Naive thymus-derived CD4-positive, alpha-beta T cell (primary cell): ENCODE measurements around the gene KRT26. TPM values are rescaled to one million over a fixed set of nuclear protein-coding genes. Genes with fewer than 3 reads are reported as not detected.
A peak's percentile ranks its signal among the peaks of the same experiment; 100 is the strongest.

Experiments used
- ATAC-seq: fragments of 150-1000 bp; cut with Tn5 transposase; 2 replicates; pipeline ENCODE4 v1.10.0; 2021; ENCODE audit warnings: mild to moderate bottlenecking, moderate library complexity
- CTCF ChIA-PET: fragments of 350-600 bp; sonication (Branson Sonifier 250); formaldehyde crosslinking; loops from one replicate; lab custom pipeline; 2021; ENCODE audit warnings: antibody characterized with exemption; lab: Charles Lee
- POLR2A ChIA-PET: fragments of 350-600 bp; sonication (Branson Sonifier 250); formaldehyde crosslinking; loops from one replicate; lab custom pipeline; 2021; ENCODE audit warnings: antibody characterized with exemption, inconsistent platforms; lab: Charles Lee
- DNase-seq, 9 donors: peaks; one replicate each; pipeline versions ENCODE4 v3.0.0 to v3.0.0-alpha.2; 2020 to 2022; ENCODE audit warnings: mixed read lengths in 1 of 9
- H3K27ac ChIP-seq: one replicate; pipeline ENCODE4 v1.7.0; 2013; ENCODE audit warnings: mild to moderate bottlenecking, low read depth, low read length, moderate library complexity
- H3K27me3 ChIP-seq, 2 donors: one replicate each; pipeline ENCODE4 v1.7.0; 2013; ENCODE audit warnings: low read length in 2 of 2, mild to moderate bottlenecking in 2 of 2, moderate library complexity in 2 of 2; ENCODE audit not compliant: control insufficient read depth in 2 of 2, insufficient read depth in 2 of 2
- H3K36me3 ChIP-seq, 3 experiments: 1 replicate in 2 of 3; 2 replicates in 1 of 3; pipeline ENCODE4 v1.7.0; 2013; ENCODE audit warnings: low read length in 3 of 3, mild to moderate bottlenecking in 3 of 3, moderate library complexity in 1 of 3; ENCODE audit not compliant: insufficient read depth in 3 of 3, control insufficient read depth in 2 of 3
- H3K4me1 ChIP-seq, 2 donors: one replicate each; pipeline ENCODE4 v1.7.0; 2013; ENCODE audit warnings: low read length in 2 of 2, mild to moderate bottlenecking in 2 of 2, moderate library complexity in 1 of 2; ENCODE audit not compliant: control insufficient read depth in 2 of 2, insufficient read depth in 2 of 2
- H3K4me3 ChIP-seq: 2 replicates; pipeline ENCODE4 v1.7.0; 2013; ENCODE audit warnings: mild to moderate bottlenecking, low read length
- H3K9me3 ChIP-seq, 3 experiments: 1 replicate in 2 of 3; 2 replicates in 1 of 3; pipeline ENCODE4 v1.7.0; 2013; ENCODE audit warnings: low read length in 3 of 3; ENCODE audit not compliant: control insufficient read depth in 2 of 3
- H3K27ac Mint-ChIP-seq, 9 donors: one replicate each; pipeline ENCODE4 v1.8.0; 2020 to 2022; ENCODE audit warnings: mixed read lengths in 9 of 9, mild to moderate bottlenecking in 8 of 9, moderate library complexity in 5 of 9, inconsistent platforms in 2 of 9
- H3K27me3 Mint-ChIP-seq, 5 donors: one replicate each; pipeline ENCODE4 v1.8.0; 2021 to 2022; ENCODE audit warnings: mixed read lengths in 5 of 5, mild to moderate bottlenecking in 1 of 5
- H3K36me3 Mint-ChIP-seq, 5 donors: one replicate each; pipeline ENCODE4 v1.8.0; 2020 to 2022; ENCODE audit warnings: mixed read lengths in 5 of 5, mild to moderate bottlenecking in 3 of 5, inconsistent platforms in 1 of 5
- H3K4me1 Mint-ChIP-seq, 7 donors: one replicate each; pipeline ENCODE4 v1.8.0; 2020 to 2022; ENCODE audit warnings: mixed read lengths in 7 of 7, mild to moderate bottlenecking in 3 of 7, inconsistent platforms in 1 of 7
- H3K4me3 Mint-ChIP-seq, 10 donors: one replicate each; pipeline ENCODE4 v1.8.0; 2020 to 2022; ENCODE audit warnings: mild to moderate bottlenecking in 10 of 10, mixed read lengths in 10 of 10, moderate library complexity in 6 of 10, inconsistent platforms in 2 of 10
- H3K9me3 Mint-ChIP-seq, 11 donors: one replicate each; pipeline ENCODE4 v1.8.0; 2020 to 2022; ENCODE audit warnings: mixed read lengths in 11 of 11, mild to moderate bottlenecking in 4 of 11, inconsistent platforms in 1 of 11, moderate library complexity in 1 of 11
- intact Hi-C, 2 donors: fragments of 100-400 bp; cut with micrococcal nuclease; formaldehyde crosslinking; loops; one replicate each; pipeline ENCODE4 v1.15.1; 2023
- polyA plus RNA-seq, 2 donors: library from polyadenylated mRNA; unstranded; fragments of 300-500 nt; fragmentation: Illumina TruSeq; gene quantifications; one replicate each; pipeline ENCODE4 v1.2.3, GENCODE V29; 2021
- total RNA-seq, 6 experiments: library from RNA in 5 of 6; stranded (reverse) in 5 of 6; gene quantifications; 1 replicate in 5 of 6; 2 replicates in 1 of 6; pipeline ENCODE4 v1.2.3 and lab custom pipeline; 2021 to 2026

The KRT26 gene
- total and polyA plus RNA-seq, 7 experiments from 2014 or later, result not detected

GRCh38 chr17:40730970-40731369, 41.0 kb downstream of the KRT26 start:
- ChIA-PET CTCF (no interaction called here), POLR2A (no interaction called here)
- no peaks in the 10 kb centered on the region for H3K4me1 ChIP-seq
- H3K9me3 ChIP-seq, result no peaks in the 10 kb centered on the region
- intact Hi-C loops, result no loop called here
- no peak overlapping the region for H3K27ac ChIP-seq
- DNase-seq (no peak), ATAC-seq (no peak)
- Mint-ChIP-seq H3K27me3 (peaks cover 0 to 39% (median 32%) of the 10 kb centered on the region in 5 donors), H3K36me3 (no peaks in the 10 kb centered on the region), H3K9me3 (peaks cover 0 to 2% (median 0%) of the 10 kb centered on the region in 11 donors), H3K4me1 (no peaks in the 10 kb centered on the region), H3K4me3 (no peak overlapping the region), H3K27ac (no peak overlapping the region)
- no peaks in the 10 kb centered on the region for H3K27me3 ChIP-seq
- H3K4me3 ChIP-seq, result no peak overlapping the region
- H3K36me3 ChIP-seq, result no peaks in the 10 kb centered on the region

- H3K4me3 Mint-ChIP-seq, result no peak overlapping the region
- ATAC-seq (no peak), DNase-seq (no peak)
- peaks cover 5 to 43% (median 33%) of the 10 kb centered on the region in 5 donors for H3K27me3 Mint-ChIP-seq
- POLR2A ChIA-PET, result interaction anchor here (0.6 to 0.7 kb wide), 2 partner anchors 173 to 180 kb away, joined by 3 read pairs; no protein-coding TSS in a partner anchor
- H3K36me3 Mint-ChIP-seq, result no peaks in the 10 kb centered on the region
- no peak overlapping the region for H3K27ac Mint-ChIP-seq
- Histone ChIP-seq H3K4me3 (no peak overlapping the region), H3K4me1 (no peaks in the 10 kb centered on the region), H3K27ac (no peak overlapping the region), H3K27me3 (peaks cover 0 to 3% of the 10 kb centered on the region in 2 donors), H3K36me3 (no peaks in the 10 kb centered on the region), H3K9me3 (no peaks in the 10 kb centered on the region)
- intact Hi-C loops, result loop anchor here (1.0 to 5.0 kb wide), 4 partner anchors 105 to 369 kb away; no protein-coding TSS in a partner anchor
- no peaks in the 10 kb centered on the region for H3K9me3 Mint-ChIP-seq
- H3K4me1 Mint-ChIP-seq, result peaks cover 0 to 2% (median 0%) of the 10 kb centered on the region in 7 donors
- CTCF ChIA-PET, result interaction anchor here (0.7 to 1.1 kb wide), 4 partner anchors 72 to 198 kb away, joined by 3 to 4 read pairs (median 4); no protein-coding TSS in a partner anchor
Measured at GRCh38 chr17:40727447-40728231, 44.4 kb downstream of the KRT26 start.

GRCh38 chr17:40726919-40727318, 45.1 kb downstream of the KRT26 start:
- ChIA-PET CTCF (interaction anchor here (0.8 to 1.1 kb wide), 3 partner anchors 71 to 110 kb away, joined by 3 to 4 read pairs (median 4); no protein-coding TSS in a partner anchor), POLR2A (interaction anchor here (0.6 kb wide), 1 partner anchor 180 kb away, joined by 3 read pairs; no protein-coding TSS in a partner anchor)
- H3K36me3 ChIP-seq, result no peaks in the 10 kb centered on the region
- H3K4me3 ChIP-seq, result no peak overlapping the region
- H3K4me3 Mint-ChIP-seq, result no peak overlapping the region
- no peak overlapping the region for H3K27ac Mint-ChIP-seq
- H3K4me1 ChIP-seq, result no peaks in the 10 kb centered on the region
- peaks cover 5 to 44% (median 29%) of the 10 kb centered on the region in 5 donors for H3K27me3 Mint-ChIP-seq
- peaks cover 0 to 3% of the 10 kb centered on the region in 2 donors for H3K27me3 ChIP-seq
- no peak overlapping the region for H3K27ac ChIP-seq
- no peak for ATAC-seq
- H3K9me3 Mint-ChIP-seq, result no peaks in the 10 kb centered on the region
- H3K36me3 Mint-ChIP-seq, result no peaks in the 10 kb centered on the region
- H3K4me1 Mint-ChIP-seq, result peaks cover 0 to 2% (median 0%) of the 10 kb centered on the region in 7 donors
- DNase-seq, result peak in 5 of 9 donors; percentile 4 to 37 (median 23)
- intact Hi-C loops, result loop anchor here (1.0 to 5.0 kb wide), 4 partner anchors 105 to 369 kb away; no protein-coding TSS in a partner anchor
- no peaks in the 10 kb centered on the region for H3K9me3 ChIP-seq

GRCh38 chr17:40724656-40725055, 47.3 kb downstream of the KRT26 start:
- peaks cover 0 to 2% (median 0%) of the 10 kb centered on the region in 7 donors for H3K4me1 Mint-ChIP-seq
- no peaks in the 10 kb centered on the region for H3K36me3 Mint-ChIP-seq
- H3K9me3 Mint-ChIP-seq, result no peaks in the 10 kb centered on the region
- ChIA-PET CTCF (no interaction called here), POLR2A (no interaction called here)
- intact Hi-C loops, result loop anchor here in 1 of 2 donors (5.0 kb wide), 1 partner anchor 102 kb away; no protein-coding TSS in a partner anchor
- H3K27ac Mint-ChIP-seq, result no peak overlapping the region
- H3K4me1 ChIP-seq, result no peaks in the 10 kb centered on the region
- ATAC-seq (no peak), DNase-seq (no peak)
- no peak overlapping the region for H3K4me3 ChIP-seq
- peaks cover 0 to 44% (median 16%) of the 10 kb centered on the region in 5 donors for H3K27me3 Mint-ChIP-seq
- H3K27me3 ChIP-seq, result peaks cover 0 to 3% of the 10 kb centered on the region in 2 donors
- no peaks in the 10 kb centered on the region for H3K9me3 ChIP-seq
- no peaks in the 10 kb centered on the region for H3K36me3 ChIP-seq
- no peak overlapping the region for H3K4me3 Mint-ChIP-seq
- H3K27ac ChIP-seq, result no peak overlapping the region

- Histone ChIP-seq H3K4me3 (no peak overlapping the region), H3K36me3 (no peaks in the 10 kb centered on the region), H3K27me3 (peaks cover 0 to 3% of the 10 kb centered on the region in 2 donors), H3K27ac (no peak overlapping the region), H3K4me1 (no peaks in the 10 kb centered on the region), H3K9me3 (no peaks in the 10 kb centered on the region)
- intact Hi-C loops, result no loop called here
- Mint-ChIP-seq H3K27me3 (peaks cover 0 to 49% (median 16%) of the 10 kb centered on the region in 5 donors), H3K27ac (no peak overlapping the region), H3K4me1 (peaks cover 0 to 2% (median 0%) of the 10 kb centered on the region in 7 donors), H3K36me3 (no peaks in the 10 kb centered on the region), H3K9me3 (no peaks in the 10 kb centered on the region), H3K4me3 (no peak overlapping the region)
- ChIA-PET CTCF (no interaction called here), POLR2A (no interaction called here)
- DNase-seq (no peak), ATAC-seq (no peak)
Measured at GRCh38 chr17:40722241-40722640, 49.8 kb downstream of the KRT26 start.

- H3K27me3 Mint-ChIP-seq, result peaks cover 5 to 43% (median 16%) of the 10 kb centered on the region in 5 donors
- ChIA-PET CTCF (no interaction called here), POLR2A (no interaction called here)
- Histone ChIP-seq H3K27ac (no peak overlapping the region), H3K27me3 (peaks cover 0 to 3% of the 10 kb centered on the region in 2 donors), H3K36me3 (no peaks in the 10 kb centered on the region), H3K4me3 (no peak overlapping the region), H3K9me3 (no peaks in the 10 kb centered on the region), H3K4me1 (no peaks in the 10 kb centered on the region)
- H3K36me3 Mint-ChIP-seq, result no peaks in the 10 kb centered on the region
- H3K9me3 Mint-ChIP-seq, result no peaks in the 10 kb centered on the region
- intact Hi-C loops, result no loop called here
- H3K4me1 Mint-ChIP-seq, result peaks cover 0 to 2% (median 0%) of the 10 kb centered on the region in 7 donors
- DNase-seq (no peak), ATAC-seq (no peak)
- no peak overlapping the region for H3K4me3 Mint-ChIP-seq
- H3K27ac Mint-ChIP-seq, result no peak overlapping the region
Measured at GRCh38 chr17:40720899-40721298, 51.1 kb downstream of the KRT26 start.
